HL-60/S4 (cell line): ENCODE results near the gene DDX41.
"Not testable (repeated sequence)": the region's sequence is repeated elsewhere in the genome, so short reads cannot be mapped to it uniquely, and the experiment has no call there.

ENCODE experiments used
- in situ Hi-C: fragments of 300-500 bp; cut with MboI; formaldehyde crosslinking; loops from 2 replicates; pipeline ENCODE4 v1.14.3; 2022; ENCODE audit warnings: low sequenced_read_pairs

Gene DDX41

DNA sequence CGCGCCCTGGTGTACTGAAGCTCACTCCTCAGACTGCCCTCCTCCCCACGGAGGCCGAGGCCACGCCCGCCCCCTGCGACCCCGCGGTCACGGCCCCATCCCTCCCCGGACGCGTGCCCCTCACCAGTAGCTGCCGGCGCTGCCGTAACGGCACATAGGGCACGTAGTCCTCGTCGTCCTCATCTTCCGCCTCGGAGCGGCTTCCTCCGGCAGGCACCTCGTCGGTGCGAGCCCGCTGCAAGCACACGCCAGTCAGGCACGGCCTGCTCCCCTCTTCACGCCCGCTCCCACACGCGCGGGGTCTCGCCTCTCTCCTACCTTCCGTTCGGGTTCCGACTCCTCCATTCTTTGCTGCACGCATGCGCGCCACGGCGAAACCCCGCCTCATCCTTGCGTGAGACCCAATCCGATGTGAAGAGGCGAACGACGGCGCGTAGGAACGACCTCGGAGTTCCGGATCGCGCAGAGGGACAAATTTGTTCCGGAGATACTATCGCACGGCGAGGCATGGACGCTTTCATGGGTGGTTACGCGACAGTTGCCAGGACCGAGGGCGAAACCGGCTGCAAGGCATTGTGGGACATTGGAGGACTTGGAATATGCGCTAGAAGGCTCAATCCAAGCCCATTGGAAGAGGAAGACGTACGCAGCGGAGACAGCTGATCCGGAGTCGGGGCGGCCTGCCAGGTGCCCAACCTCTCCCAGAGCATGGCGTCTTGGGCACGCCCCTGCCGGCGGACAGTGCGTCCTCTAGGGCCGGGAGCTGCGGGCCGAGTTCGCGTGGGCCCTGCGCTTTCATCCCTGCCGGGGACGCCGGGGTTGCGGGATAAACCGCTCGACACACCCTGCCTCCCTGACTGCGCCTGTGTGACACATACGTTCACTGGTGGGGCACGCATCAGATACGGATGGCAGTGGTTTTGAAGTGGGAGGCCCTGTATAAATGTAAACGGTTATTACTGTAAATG lies at the start of gene DDX41:
DDX41 (minus strand) TSS at position 361 of the 968 bp plus-strand sequence; CDS start at position 345, 16 bp downstream.
- in situ Hi-C loops: no loop called here

DNA sequence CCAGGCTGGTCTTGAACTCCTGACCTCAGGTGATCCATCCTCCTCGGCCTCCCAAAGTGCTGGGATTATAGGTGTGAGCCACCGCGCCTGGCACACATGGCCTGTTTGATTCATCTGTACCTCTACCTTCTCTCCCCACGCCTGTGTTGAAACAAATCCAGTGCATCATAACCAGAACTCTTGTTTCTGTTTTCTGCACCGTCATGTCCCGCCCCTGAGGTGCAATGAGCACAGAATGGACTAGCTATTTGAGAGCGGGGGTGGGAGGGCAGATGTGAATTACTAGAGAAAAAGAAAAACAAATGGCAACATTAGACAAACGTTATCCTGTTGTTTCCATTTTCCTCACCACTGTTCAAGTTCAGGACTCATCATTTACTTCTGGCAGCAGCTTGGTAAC lies 48.3 kb upstream of the DDX41 start:
- in situ Hi-C loops: no loop called here

DNA sequence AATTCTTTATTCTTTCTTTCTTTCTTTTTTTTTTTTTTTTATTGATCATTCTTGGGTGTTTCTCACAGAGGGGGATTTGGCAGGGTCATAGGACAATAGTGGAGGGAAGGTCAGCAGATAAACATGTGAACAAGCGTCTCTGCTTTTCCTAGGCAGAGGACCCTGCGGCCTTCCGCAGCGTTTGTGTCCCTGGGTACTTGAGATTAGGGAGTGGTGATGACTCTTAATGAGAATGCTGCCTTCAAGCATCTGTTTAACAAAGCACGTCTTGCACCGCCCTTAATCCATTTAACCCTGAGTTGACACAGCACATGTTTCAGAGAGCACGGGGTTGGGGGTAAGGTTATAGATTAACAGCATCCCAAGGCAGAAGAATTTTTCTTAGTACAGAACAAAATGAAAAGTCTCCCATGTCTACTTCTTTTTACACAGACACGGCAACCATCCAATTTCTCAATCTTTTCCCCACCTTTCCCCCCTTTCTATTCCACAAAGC lies 42.7 kb upstream of the DDX41 start:
- in situ Hi-C loops: not testable (repeated sequence)

DNA sequence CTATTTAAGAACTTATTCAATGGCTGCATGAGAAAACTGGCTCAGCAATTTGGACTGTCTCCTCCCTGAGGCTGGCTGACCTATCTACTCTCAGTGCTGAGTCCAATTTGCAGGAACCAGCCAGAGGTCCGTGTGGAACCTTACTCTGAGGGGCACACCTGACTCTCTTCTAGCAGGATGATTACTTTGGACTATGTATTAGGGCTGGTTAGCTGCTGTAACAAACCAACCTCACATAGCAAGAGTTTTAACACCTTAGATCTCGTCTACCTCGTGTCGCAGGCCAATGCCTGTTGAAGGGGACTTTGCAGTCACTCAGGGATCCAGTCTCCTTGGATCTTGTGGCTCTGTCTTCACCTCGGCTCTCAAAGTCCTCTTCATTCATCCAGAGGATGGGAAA lies 41.0 kb upstream of the DDX41 start:
- in situ Hi-C loops: no loop called here

DNA sequence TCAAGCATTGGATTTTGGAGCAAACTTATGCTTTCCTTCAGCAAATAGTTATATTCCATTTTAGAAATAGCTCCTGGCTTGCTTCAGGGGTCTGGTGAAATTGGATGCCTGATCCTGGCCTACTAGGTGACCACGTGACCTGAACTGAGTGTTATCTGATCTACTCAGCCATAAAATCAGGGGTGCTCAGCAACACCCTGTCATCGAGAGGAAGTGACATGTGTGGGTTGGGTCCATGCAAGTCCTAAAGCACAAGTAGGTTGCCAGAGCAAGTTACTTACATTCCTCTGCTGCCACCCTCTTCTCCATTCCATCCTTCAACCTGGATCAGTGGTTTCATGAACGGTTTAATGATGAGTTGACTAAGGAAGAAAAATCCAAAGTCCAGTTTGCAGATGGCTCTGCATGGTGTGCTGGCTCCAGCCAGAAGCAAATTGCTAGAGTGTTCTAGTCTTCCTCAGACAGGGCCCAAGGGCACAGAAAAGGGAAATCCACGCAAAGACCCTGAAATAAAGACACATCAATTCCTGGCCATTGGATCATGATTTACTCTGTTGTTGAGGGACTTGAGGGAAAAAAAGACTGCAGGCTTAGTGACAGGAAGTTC lies 40.4 kb upstream of the DDX41 start:
- in situ Hi-C loops: no loop called here

DNA sequence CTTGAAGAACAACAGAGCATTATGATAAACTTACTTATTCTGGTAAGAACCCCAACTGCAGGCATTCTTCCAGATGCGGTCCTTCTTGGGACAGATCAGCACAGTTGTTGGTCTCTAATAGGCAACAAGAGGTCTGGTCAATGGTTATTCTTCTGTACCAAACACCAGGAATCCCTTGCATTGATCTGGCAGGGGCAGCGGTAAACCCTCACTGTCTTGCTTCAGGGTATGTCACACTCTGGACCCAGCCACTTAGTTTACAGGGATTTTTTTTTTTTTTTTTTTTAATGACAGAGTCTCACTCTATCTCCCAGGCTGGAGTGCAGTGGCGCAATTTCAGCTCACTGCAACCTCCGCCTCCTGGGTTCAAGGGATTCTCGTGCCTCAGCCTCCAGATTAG lies 38.9 kb upstream of the DDX41 start:
- in situ Hi-C loops: no loop called here

DNA sequence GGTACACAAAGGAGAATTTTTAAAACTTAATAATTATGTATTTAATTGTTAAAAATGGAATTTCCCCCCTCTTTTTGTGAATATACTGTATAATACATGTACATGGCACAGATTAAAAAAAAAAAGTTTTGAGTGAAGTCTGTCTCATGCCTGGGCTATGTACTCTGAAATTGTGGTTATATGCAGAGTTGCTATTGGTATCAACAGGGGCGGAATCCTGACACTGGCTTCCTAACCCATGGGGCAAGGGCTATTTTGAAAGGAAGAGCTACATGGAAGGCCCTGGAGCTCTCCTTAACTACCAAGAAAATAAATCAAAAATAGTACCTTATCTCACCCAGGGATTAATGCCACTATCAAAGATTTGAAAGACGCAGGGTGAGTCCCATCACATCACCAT lies 38.5 kb upstream of the DDX41 start:
- in situ Hi-C loops: no loop called here

DNA sequence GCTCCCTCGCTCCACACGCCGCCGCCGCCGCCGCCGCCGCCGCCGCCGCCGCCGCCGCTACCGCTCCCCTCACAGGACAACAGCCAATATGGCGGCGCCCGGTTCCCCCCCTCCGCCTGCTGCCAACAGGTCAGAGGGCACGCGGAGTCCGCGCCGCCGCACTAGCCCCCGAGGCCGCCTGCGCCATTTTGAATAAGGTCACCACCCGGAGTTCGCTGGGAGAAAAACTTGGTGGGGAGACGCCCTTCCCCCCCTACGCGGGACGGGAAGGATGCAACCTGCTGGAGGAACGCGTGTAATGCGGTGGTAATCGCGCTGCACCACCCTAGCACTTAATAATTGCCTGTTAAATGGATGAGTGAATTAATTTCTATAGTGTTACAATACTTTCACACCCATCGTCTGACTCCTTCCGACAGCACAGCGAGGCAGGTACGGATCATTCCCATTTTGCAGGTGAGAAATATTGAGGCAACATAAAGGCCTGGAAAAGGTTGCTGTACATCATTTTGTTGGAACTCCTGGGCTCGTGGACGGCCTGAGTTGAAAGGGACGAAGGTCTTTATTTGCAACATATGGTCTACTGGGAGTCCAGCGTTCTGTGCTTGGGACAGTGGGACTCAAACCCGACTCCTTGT lies 37.8 kb upstream of the DDX41 start, which contains the start of gene FAM193B:
FAM193B (minus strand) TSS at position 90 of the 638 bp plus-strand sequence. CDS start 105 bp downstream, outside the sequence.
- in situ Hi-C loops: no loop called here

DNA sequence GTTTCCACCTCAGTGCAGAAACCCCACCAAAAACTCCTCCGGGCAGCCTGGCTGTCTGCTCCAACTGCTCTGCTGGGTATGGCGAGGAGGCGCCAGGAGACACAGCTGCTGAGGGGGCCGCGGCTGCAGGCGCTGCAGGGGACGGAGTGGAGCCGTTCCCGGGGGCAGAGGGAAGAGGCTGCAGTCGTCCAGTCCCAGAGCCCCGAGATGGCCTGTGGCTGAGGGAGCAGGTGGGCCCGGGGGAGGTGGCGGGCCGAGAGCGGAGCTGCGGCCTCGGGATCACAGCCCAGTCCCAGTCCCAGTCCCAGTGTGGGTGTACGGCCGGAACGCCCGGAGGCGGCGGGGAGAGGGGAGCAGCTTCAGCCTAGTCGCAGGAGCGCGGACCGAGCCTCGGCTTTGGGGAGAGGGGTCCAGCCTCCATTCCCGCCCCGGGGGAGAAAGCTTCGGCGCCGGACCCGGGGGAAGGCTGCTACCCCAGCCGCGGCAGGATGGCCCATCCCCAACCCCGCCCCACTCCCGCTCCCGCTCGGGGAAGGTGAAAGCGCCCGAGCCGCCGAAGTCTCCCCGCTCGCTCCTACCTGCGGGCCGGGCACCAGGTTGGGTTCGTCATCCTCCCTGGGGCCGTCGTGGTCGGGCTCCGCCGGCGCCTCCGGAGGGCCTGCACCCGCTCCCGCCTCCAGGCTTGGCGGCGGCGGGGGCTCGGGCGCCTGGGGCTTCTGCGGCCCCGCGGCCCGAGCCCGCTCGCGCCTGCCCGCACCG lies 37.1 kb upstream of the DDX41 start:
- in situ Hi-C loops: no loop called here

DNA sequence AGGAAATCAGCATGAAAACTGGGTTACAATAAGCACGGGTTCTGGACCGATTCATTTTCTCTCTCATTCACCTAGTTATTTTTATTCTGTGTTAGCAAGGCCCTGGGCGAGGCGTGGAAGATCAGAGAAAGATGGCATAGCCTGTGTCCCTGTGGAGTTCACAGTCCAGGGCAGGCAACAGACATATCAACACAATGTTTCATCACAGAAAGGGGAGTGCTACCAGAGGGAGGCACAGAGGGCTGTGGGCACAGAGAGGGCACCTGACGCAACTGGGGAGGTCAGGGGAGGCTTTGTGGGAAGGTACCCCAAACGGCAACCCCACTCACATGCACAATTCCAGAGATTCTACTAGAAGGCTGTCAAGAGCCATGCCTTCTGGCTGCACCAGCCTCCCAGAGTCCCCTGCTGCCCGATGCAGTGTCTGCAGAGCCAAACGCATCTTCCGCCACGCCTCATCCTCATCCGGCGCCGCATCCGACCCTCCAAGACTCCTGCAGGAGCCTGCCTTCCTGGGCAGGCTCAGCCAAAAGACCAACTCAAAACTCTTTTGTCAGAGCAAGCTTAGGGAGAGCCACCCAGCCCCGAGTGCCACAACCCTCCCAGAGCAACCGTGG lies 36.2 kb upstream of the DDX41 start:
- in situ Hi-C loops: no loop called here

DNA sequence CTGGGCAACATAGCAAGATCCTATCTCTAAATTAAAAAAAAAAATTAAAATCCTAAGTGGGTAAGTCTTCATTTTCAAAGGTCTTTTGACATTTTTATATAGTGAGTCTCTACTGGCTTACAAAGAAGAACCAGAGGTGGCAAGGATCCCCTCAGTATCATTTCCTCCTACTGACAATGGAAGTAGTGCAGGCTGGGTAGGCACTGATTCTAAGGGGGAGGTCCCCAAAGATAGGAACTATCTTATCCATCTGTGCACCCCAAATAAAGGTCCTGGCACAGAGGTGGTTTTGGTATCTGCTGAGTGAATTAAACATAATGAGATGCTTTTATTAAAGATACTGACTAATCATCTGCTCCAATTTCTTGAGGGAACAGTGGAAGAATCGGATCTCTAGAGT lies 33.4 kb upstream of the DDX41 start:
- in situ Hi-C loops: no loop called here

DNA sequence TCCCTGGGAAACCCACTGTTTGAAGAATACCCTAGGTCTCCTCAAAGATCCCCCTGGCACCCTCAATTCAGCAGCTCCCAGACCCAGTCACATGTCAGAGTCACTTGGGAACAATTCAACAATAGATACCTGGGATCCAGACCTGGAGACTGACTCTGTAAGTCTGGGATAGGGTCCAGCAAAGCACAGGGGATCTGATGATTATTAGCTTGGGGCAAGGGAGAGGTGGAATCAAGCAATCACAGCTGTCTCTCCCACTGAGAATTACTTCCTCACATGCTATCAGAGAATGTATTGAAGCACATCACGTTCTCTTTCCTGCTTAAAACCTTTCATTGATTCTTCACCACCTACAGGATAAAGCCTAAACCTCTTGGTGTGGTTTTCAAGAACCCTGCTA lies 31.7 kb upstream of the DDX41 start:
- in situ Hi-C loops: no loop called here

DNA sequence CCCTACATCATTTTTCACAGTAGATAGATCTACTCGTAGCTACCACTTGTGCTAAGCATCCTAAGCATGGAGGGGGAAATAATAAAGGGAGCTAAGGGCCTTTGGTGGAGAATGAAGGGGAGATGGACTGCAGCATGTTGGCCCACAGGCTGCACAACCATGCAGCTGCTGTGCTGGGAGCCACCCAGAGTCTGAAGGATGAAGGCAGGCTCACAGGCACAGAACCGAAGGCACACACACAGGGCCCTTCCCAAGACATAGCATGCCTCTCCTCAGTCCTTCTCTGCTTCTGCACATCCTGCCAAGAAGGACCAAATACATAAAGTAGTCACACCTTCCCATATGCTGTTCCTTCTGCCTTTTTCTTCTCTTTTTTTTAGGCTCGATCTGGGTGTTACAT lies 31.0 kb upstream of the DDX41 start:
- in situ Hi-C loops: no loop called here

DNA sequence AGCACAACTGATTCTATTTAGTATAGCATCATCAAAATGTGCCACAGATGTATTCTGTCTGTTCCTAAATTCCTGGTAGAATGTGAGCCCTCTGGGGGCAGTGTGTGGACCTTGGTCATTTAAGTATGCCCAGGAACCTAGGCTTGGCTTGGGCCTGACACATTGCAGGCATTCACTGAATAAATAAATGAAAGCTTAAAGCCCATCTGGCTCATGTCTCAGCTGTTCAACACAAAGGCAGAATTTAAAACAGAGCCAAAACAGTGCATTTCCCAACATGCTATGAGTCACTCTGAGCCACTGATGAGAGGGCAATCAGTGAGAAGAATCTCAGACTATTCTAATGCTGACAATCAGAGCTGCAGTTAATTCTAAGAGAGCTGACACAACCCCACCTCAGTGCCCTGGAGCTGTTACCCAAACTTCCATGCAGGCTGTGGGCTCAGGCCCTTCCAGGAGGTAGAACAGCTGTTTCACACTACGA lies 29.5 kb upstream of the DDX41 start:
- in situ Hi-C loops: no loop called here

DNA sequence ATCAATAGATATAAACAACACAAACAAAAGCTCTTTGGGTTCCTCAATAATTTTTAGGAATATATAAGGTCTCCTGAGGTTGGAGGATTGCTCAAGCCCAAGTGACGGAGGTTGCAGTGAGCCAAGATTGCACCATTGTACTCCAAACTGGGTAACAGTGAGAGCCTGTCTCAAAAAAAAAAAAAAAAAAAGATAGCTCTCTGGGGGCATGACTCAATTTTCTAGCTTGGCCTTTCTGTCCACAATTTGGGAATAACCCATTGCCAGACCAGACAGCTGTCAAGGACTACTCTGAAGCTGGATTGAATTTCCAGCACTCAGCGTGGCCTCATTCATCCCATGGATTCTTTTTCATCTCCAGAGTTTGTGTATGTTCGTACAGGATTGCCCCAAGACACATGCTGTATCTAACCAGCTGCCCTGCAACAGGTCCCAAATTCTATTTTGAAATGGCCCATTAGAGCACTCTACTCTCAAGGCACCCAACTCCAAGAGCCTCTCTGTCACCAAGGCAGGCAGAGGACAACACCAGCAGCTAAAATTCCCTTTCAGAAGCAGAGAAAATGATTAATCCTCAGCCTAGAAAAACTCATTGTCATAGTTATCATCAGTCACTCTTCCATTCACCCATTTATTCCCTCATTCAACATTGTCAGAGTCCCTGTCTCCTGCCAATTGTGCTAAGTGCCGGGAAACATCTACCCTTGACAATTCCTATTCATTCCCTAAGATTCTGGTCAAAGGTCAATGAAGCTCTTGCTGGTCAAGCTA lies 28.9 kb upstream of the DDX41 start:
- in situ Hi-C loops: no loop called here

DNA sequence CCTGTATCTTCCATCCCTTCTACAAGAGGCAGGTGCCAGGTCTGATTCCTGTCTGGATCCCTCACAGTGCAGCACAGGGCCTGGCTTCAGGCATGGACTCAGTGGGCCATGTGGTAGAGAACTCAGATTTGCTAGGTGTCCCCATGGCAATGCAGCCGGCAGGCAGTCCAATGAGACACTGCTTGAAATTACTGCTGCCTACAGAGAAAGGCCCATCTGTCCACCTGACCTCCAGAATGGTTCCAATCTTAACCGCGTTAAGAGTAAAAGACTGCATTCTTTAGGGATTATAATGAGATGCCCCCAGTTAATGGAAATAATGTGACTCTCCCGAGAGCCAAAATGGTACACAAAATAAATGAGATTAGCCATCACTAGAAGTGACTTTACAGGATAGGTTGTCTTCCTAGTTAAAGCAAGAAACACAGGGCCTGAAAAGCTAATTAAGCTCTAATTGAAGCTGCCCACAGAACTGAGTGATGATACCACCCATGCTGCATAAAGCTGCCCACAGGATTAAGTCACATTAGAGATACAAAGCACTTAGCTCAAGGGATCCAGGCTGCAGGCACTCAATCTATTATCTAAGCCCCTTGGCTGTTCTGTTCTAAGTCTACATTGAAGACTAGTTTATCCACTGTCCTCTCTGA lies 26.2 kb upstream of the DDX41 start:
- in situ Hi-C loops: no loop called here

DNA sequence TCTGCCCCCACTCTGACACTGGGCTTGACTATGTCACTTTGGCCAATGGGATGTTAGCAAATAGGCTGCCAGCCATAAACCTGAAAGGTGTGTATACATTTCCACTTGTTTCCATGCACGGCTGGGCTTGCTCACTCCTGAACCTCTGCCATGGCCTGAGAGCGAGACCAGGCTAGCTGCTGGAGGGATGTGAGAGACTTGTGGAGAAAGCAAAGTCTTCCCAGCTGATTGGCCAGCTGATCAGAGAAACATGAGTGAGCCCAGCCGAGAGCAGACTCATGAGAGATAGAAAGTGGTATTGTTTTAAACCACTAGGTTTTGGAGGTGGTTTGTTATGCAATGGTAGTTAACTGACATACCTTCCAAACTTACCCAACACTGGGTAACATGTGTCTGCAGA lies 23.7 kb upstream of the DDX41 start:
- in situ Hi-C loops: no loop called here

DNA sequence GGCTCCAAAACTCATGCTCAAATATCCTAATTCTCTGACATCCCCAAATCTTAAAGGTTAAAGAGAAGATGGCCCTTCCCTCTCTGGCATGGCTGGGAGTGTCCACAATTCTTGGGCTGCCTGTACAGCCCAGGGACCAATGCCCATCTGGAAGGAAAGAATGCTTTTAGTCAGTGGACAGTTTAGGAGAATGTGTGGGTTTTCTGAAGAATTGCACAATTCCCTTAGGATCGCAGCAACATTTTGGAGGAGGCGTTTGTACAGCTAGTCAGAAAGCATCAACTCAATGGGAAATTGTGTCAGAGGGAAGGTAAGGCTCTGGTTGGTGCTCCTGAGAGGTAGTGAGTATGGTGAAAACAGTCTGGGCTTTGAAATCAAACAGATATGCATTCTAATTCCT lies 22.6 kb upstream of the DDX41 start:
- in situ Hi-C loops: no loop called here

DNA sequence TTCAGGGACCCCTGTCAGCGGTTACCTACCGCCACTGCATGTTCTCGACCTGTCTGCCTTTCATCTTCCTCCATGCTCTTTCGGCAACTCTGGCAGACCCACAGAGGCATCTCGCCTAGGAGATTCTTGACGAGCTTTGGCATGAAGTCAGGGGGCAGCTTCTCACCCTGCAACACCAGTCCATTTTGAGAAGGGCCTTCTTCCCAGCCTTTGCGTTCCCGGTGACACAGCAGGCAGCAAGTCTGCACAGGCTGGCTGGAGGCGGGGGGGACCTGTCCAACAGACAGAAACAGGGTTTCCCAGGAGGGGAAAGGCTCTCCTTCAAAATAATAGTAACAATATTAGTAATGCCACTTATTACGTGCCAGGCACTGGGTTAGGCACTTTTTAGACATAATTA lies 22.1 kb upstream of the DDX41 start:
- in situ Hi-C loops: no loop called here
